GM20000 (cell line): ENCODE results near the gene CECR2.

Experiments
- DNase-seq: peaks from one replicate; pipeline ENCODE4 v3.0.0; 2012; ENCODE audit warnings: low spot score
- CTCF ChIP-seq: IDR thresholded peaks from 2 replicates; pipeline ENCODE4 v1.5.1; 2012; ENCODE audit warnings: mild to moderate bottlenecking, control low read depth; ENCODE audit errors: extremely low read depth, missing control alignments

Gene CECR2

GRCh38 chr22:17601031-17601430 lies 231.8 kb downstream of the CECR2 start:
- DNase-seq = no peak
- no peak for TF ChIP-seq CTCF

- TF ChIP-seq CTCF = no peak
- no peak for DNase-seq
Measured at GRCh38 chr22:17603668-17604067, 234.4 kb downstream of the CECR2 start.

DNA sequence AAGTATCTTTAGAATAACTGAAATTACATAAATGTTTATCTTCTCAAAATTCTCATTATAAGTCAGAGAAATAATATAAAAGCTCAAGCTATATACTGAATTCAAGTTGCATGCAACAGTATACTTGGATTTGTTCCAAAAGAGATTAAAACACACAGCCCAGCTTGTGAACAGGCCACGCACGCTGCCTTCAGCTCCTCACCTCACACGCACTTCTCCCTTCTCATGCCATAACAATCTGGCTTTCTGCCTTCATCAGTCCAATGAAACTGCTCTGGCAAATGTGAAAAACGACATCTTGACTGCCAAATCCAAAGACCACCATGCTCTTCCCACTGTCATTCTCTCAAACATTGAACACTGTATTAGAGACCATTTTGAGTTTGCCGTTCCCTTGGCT lies 237.2 kb downstream of the CECR2 start:
- DNase-seq = no peak
- TF ChIP-seq CTCF = no peak
